Measurements from ENCODE around the gene ACAT2.

DNA sequence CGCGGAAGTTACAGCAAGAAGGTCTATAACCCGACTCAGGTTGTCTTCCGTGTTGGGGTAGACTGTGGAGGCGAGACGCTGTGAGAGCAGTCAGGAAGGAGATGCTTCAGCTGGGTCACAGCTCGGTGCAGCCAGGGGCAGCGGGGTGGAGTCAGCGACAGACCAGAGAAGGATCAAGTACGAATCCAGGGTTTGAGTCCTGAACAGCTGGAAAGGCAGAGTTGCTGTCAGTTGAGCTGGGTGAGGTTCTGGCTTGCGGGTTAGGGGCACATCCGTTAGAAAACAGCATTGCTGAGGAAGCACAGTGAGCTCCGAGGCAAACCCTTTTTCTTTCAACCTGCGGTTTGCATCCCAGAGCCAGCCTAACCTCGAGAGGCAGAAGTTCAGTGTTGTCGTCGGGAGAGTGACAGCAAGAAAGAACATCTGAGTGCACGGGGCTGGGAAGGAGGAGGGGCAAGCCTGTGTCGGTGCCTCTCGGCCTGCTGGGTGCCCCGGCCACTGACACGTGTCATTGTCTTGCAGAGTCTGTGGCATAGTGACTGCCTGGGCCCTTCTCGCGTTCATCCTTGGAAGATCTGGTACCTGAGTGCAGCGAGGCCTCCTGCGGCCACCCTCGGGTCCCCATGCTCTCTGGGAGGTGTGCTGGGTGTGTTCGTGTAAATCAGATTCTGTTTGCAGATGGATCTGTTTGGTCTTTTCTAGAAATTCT is 58.2 kb downstream of the ACAT2 start:
- TF ChIP-seq, protein P1, sequence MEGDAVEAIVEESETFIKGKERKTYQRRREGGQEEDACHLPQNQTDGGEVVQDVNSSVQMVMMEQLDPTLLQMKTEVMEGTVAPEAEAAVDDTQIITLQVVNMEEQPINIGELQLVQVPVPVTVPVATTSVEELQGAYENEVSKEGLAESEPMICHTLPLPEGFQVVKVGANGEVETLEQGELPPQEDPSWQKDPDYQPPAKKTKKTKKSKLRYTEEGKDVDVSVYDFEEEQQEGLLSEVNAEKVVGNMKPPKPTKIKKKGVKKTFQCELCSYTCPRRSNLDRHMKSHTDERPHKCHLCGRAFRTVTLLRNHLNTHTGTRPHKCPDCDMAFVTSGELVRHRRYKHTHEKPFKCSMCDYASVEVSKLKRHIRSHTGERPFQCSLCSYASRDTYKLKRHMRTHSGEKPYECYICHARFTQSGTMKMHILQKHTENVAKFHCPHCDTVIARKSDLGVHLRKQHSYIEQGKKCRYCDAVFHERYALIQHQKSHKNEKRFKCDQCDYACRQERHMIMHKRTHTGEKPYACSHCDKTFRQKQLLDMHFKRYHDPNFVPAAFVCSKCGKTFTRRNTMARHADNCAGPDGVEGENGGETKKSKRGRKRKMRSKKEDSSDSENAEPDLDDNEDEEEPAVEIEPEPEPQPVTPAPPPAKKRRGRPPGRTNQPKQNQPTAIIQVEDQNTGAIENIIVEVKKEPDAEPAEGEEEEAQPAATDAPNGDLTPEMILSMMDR (IDR thresholded peaks at IDR 0.05; ENCODE audit: low read depth, low read length, poor library complexity, severe bottlenecking): no peak
- no peak for TF ChIP-seq EZH2phosphoT487 (IDR thresholded peaks at IDR 0.05; ENCODE audit: borderline replicate concordance, low read length)

All from DOHH2 (cell line).